Tibial artery (tissue), 4 donors: ENCODE measurements around the gene HNF4A.

Source experiments
- DNase-seq, 2 donors: peaks; one replicate each; pipeline ENCODE4 v3.0.0-alpha.2; 2019
- H3K27ac ChIP-seq, 2 donors: fragments of 200-600 bp; sonication (generic) in 1 of 2; 1 replicate in 1 of 2; 2 replicates in 1 of 2; pipeline ENCODE4 v1.5.1; 2018 to 2019; ENCODE audit warnings: mild to moderate bottlenecking in 1 of 2
- H3K27me3 ChIP-seq, 2 donors: fragments of 200-600 bp; sonication (generic) in 1 of 2; one replicate each; pipeline versions ENCODE4 v1.5.1 to v1.6.0; 2016 to 2019
- H3K36me3 ChIP-seq, 3 donors: fragments of 200-600 bp; sonication (generic) in 2 of 3; one replicate each; pipeline ENCODE4 v1.5.1; 2016 to 2019; ENCODE audit warnings: mild to moderate bottlenecking in 2 of 3
- H3K4me1 ChIP-seq, 4 donors: fragments of 200-600 bp; sonication (generic) in 2 of 4; 1 replicate in 3 of 4; 2 replicates in 1 of 4; pipeline ENCODE4 v1.5.1; 2016 to 2019
- H3K4me3 ChIP-seq, 2 donors: fragments of 200-600 bp; sonication (generic) in 1 of 2; 1 replicate in 1 of 2; 2 replicates in 1 of 2; pipeline ENCODE4 v1.5.1; 2018 to 2019; ENCODE audit warnings: mild to moderate bottlenecking in 2 of 2
- H3K9me3 ChIP-seq, 3 donors: fragments of 200-600 bp; sonication (generic) in 1 of 3; one replicate each; pipeline ENCODE4 v1.5.1; 2016 to 2019
- CTCF ChIP-seq, 2 experiments: fragments of 200-600 bp in 1 of 2; fragments of 450-650 bp in 1 of 2; IDR thresholded peaks; one replicate each; pipeline ENCODE4 v1.5.1; 2017 to 2019; ENCODE audit warnings: antibody characterized with exemption in 2 of 2, mild to moderate bottlenecking in 1 of 2, moderate library complexity in 1 of 2
- intact Hi-C: fragments of 100-400 bp; cut with DNase I; formaldehyde crosslinking; loops from one replicate; pipeline ENCODE4 v1.15.0; 2023; ENCODE audit warnings: low total_unique reads

The HNF4A gene

GRCh38 chr20:44405785-44406571 lies 50.5 kb downstream of the HNF4A start:
- TF ChIP-seq CTCF (IDR thresholded peaks at IDR 0.05), result no peak

GRCh38 chr20:44406572-44407137 lies 51.2 kb downstream of the HNF4A start:
- no peaks in the 10 kb centered on the region for H3K9me3 ChIP-seq
- H3K36me3 ChIP-seq, result no peaks in the 10 kb centered on the region
- intact Hi-C loops, result no loop called here
- H3K27ac ChIP-seq, result no peak overlapping the region
- no peak for DNase-seq
- no peak for TF ChIP-seq CTCF (IDR thresholded peaks at IDR 0.05)
- H3K4me1 ChIP-seq, result no peaks in the 10 kb centered on the region
- no peak overlapping the region for H3K4me3 ChIP-seq
- H3K27me3 ChIP-seq, result peaks cover 0 to 4% of the 10 kb centered on the region in 2 donors

More at GRCh38 chr20:44405785-44406571, 50.5 kb downstream of the HNF4A start:
- no peaks in the 10 kb centered on the region for H3K4me1 ChIP-seq
- intact Hi-C loops, result no loop called here
- DNase-seq, result no peak
- no peaks in the 10 kb centered on the region for H3K9me3 ChIP-seq
- no peak overlapping the region for H3K4me3 ChIP-seq
- no peaks in the 10 kb centered on the region for H3K36me3 ChIP-seq
- peaks cover 0 to 9% of the 10 kb centered on the region in 2 donors for H3K27me3 ChIP-seq
- no peak overlapping the region for H3K27ac ChIP-seq

GRCh38 chr20:44407402-44408184 lies 52.1 kb downstream of the HNF4A start:
- H3K4me1 ChIP-seq, result no peaks in the 10 kb centered on the region
- H3K27me3 ChIP-seq, result peaks cover 0 to 5% of the 10 kb centered on the region in 2 donors
- intact Hi-C loops, result no loop called here
- no peaks in the 10 kb centered on the region for H3K36me3 ChIP-seq
- no peak overlapping the region for H3K27ac ChIP-seq
- H3K4me3 ChIP-seq, result no peak overlapping the region
- TF ChIP-seq CTCF (IDR thresholded peaks at IDR 0.05), result no peak
- no peaks in the 10 kb centered on the region for H3K9me3 ChIP-seq
- DNase-seq, result no peak

- Histone ChIP-seq H3K36me3 (no peaks in the 10 kb centered on the region), H3K27me3 (peaks cover 0 to 12% of the 10 kb centered on the region in 2 donors), H3K4me3 (no peak overlapping the region), H3K27ac (no peak overlapping the region), H3K9me3 (no peaks in the 10 kb centered on the region), H3K4me1 (no peaks in the 10 kb centered on the region)
- no peak for TF ChIP-seq CTCF (IDR thresholded peaks at IDR 0.05)
- intact Hi-C loops, result no loop called here
- DNase-seq, result no peak
These were observed 53.7 kb downstream of the HNF4A start for GRCh38 chr20:44409132-44409600.

- Histone ChIP-seq H3K4me3 (no peak overlapping the region), H3K27me3 (peaks cover 0 to 18% of the 10 kb centered on the region in 2 donors), H3K4me1 (no peaks in the 10 kb centered on the region), H3K27ac (no peak overlapping the region), H3K36me3 (no peaks in the 10 kb centered on the region), H3K9me3 (no peaks in the 10 kb centered on the region)
- intact Hi-C loops, result no loop called here
- DNase-seq, result no peak
- TF ChIP-seq CTCF (IDR thresholded peaks at IDR 0.05), result no peak
These were observed 55.1 kb downstream of the HNF4A start for GRCh38 chr20:44410583-44411019.
